Measurements from ENCODE around the gene SERINC4. TPM values are rescaled to one million over a fixed set of nuclear protein-coding genes. Genes with fewer than 3 reads are reported as not detected.

SERINC4 gene
- total RNA-seq, 4 donors from 2014 or later: 0.28 to 0.49 TPM; not detected in 2

GRCh38 chr15:43796566-43796965 is 3.5 kb downstream of the SERINC4 start:
- no peak for TF ChIP-seq CTCF (IDR thresholded peaks at IDR 0.05)
- no peak for TF ChIP-seq POLR2A (IDR thresholded peaks at IDR 0.05)
- no peak overlapping the region for H3K4me3 ChIP-seq
- H3K36me3 ChIP-seq: no peaks in the 10 kb centered on the region
- DNase-seq: no peak
- H3K9me3 ChIP-seq: no peaks in the 10 kb centered on the region
- peaks cover 4 to 25% of the 10 kb centered on the region in 2 donors for H3K4me1 ChIP-seq
- no peaks in the 10 kb centered on the region for H3K27me3 ChIP-seq
- H3K27ac ChIP-seq: no peak overlapping the region
- intact Hi-C loops (cut with DNase I; ENCODE audit: low total_unique reads): no loop called here

- TF ChIP-seq POLR2A (IDR thresholded peaks at IDR 0.05): no peak
- TF ChIP-seq CTCF (IDR thresholded peaks at IDR 0.05): no peak
- H3K4me1 ChIP-seq: peaks cover 4 to 20% of the 10 kb centered on the region in 2 donors
- intact Hi-C loops (cut with DNase I; ENCODE audit: low total_unique reads): no loop called here
- no peaks in the 10 kb centered on the region for H3K36me3 ChIP-seq
- H3K9me3 ChIP-seq: no peaks in the 10 kb centered on the region
- no peak for DNase-seq
- H3K27ac ChIP-seq: no peak overlapping the region
- no peak overlapping the region for H3K4me3 ChIP-seq
- H3K27me3 ChIP-seq: no peaks in the 10 kb centered on the region
These were observed 4.0 kb downstream of the SERINC4 start for GRCh38 chr15:43795997-43796396.

- H3K4me3 ChIP-seq: no peak overlapping the region
- no peaks in the 10 kb centered on the region for H3K36me3 ChIP-seq
- H3K27ac ChIP-seq: peak overlapping the region in 1 of 2 donors; percentile 13
- DNase-seq: no peak
- H3K9me3 ChIP-seq: no peaks in the 10 kb centered on the region
- intact Hi-C loops (cut with DNase I; ENCODE audit: low total_unique reads): no loop called here
- TF ChIP-seq POLR2A (IDR thresholded peaks at IDR 0.05): no peak
- H3K27me3 ChIP-seq: no peaks in the 10 kb centered on the region
- peaks cover 4 to 20% of the 10 kb centered on the region in 2 donors for H3K4me1 ChIP-seq
These were observed 4.8 kb downstream of the SERINC4 start for GRCh38 chr15:43795197-43795596.

- Histone ChIP-seq H3K27ac (peak overlapping the region; percentile 13 to 97), H3K27me3 (no peaks in the 10 kb centered on the region), H3K9me3 (no peaks in the 10 kb centered on the region), H3K4me3 (no peak overlapping the region), H3K4me1 (peaks cover 4 to 20% of the 10 kb centered on the region in 2 donors), H3K36me3 (no peaks in the 10 kb centered on the region)
- intact Hi-C loops (cut with DNase I; ENCODE audit: low total_unique reads): no loop called here
- no peak for DNase-seq
- no peak for TF ChIP-seq POLR2A (IDR thresholded peaks at IDR 0.05)
- no peak for TF ChIP-seq CTCF (IDR thresholded peaks at IDR 0.05)
These were observed 5.6 kb downstream of the SERINC4 start for GRCh38 chr15:43794269-43795037.

GRCh38 chr15:43793647-43794046 is 6.4 kb downstream of the SERINC4 start:
- peaks cover 4 to 20% of the 10 kb centered on the region in 2 donors for H3K4me1 ChIP-seq
- H3K9me3 ChIP-seq: no peaks in the 10 kb centered on the region
- no peaks in the 10 kb centered on the region for H3K27me3 ChIP-seq
- H3K4me3 ChIP-seq: peak overlapping the region; percentile 85 to 98
- intact Hi-C loops (cut with DNase I; ENCODE audit: low total_unique reads): no loop called here
- no peaks in the 10 kb centered on the region for H3K36me3 ChIP-seq
- peak overlapping the region; percentile 97 for H3K27ac ChIP-seq
- no peak for TF ChIP-seq CTCF (IDR thresholded peaks at IDR 0.05)
- no peak for TF ChIP-seq POLR2A (IDR thresholded peaks at IDR 0.05)
- DNase-seq: peak in 1 of 2 donors; percentile 24
